IMR-90 (cell line): ENCODE measurements around the gene FAS. TPM values are rescaled to one million over a fixed set of nuclear protein-coding genes. Genes with fewer than 3 reads are reported as not detected.

Source experiments
- ATAC-seq: fragments of 200-7000 bp; cut with Tn5 transposase; 2 replicates; pipeline ENCODE4 v1.9.1; 2020; ENCODE audit warnings: low read depth, mild to moderate bottlenecking, moderate library complexity
- BruUV-seq: library from RNA; stranded (reverse); fragments of 400-500 nt; replicated peaks from 2 replicates; lab custom pipeline; 2021; lab: Mats Ljungman, UMichigan
- CTCF ChIA-PET: fragments of 300-600 bp; formaldehyde crosslinking; extraction: SDS; loops from one replicate; lab custom pipeline; 2021; ENCODE audit warnings: antibody characterized with exemption; lab: Yijun Ruan, JAX
- POLR2A ChIA-PET: fragments of 300-600 bp; sonication (Branson Sonifier 250); formaldehyde crosslinking; loops from one replicate; lab custom pipeline; 2022; ENCODE audit warnings: antibody characterized with exemption; ENCODE audit not compliant: unreplicated experiment; lab: Charles Lee
- DNase-seq: peaks from one replicate; pipeline ENCODE4 v3.0.0; 2013
- H2AFZ ChIP-seq: replicated peaks from 2 replicates; pipeline ENCODE3; 2013; ENCODE audit warnings: low read length, mild to moderate bottlenecking; ENCODE audit not compliant: poor library complexity
- H2AK5ac ChIP-seq: 2 replicates; pipeline ENCODE4 v1.6.1; 2013; ENCODE audit warnings: low read depth, low read length, inconsistent platforms
- H2AK9ac ChIP-seq: replicated peaks from 2 replicates; pipeline ENCODE3; 2013; ENCODE audit warnings: mild to moderate bottlenecking, low read depth, low read length, moderate library complexity; ENCODE audit not compliant: poor library complexity
- H2BK120ac ChIP-seq: 2 replicates; pipeline ENCODE4 v1.6.1; 2013; ENCODE audit warnings: low read depth, low read length, inconsistent platforms
- H2BK15ac ChIP-seq: 3 replicates; pipeline ENCODE4 v1.6.1; 2013; ENCODE audit warnings: low read depth, low read length, inconsistent platforms
- H2BK20ac ChIP-seq: 2 replicates; pipeline ENCODE4 v1.6.1; 2013; ENCODE audit warnings: low read depth, mild to moderate bottlenecking, inconsistent platforms, low read length, moderate library complexity
- H2BK5ac ChIP-seq: 2 replicates; pipeline ENCODE4 v1.6.1; 2013; ENCODE audit warnings: mild to moderate bottlenecking, low read depth, low read length, inconsistent platforms; ENCODE audit not compliant: poor library complexity, severe bottlenecking
- H3K14ac ChIP-seq: replicated peaks from 2 replicates; pipeline ENCODE4 v1.6.1; 2013; ENCODE audit warnings: low read depth, low read length, inconsistent platforms
- H3K18ac ChIP-seq: 2 replicates; pipeline ENCODE4 v1.6.1; 2013; ENCODE audit warnings: low read depth, low read length, control low read depth
- H3K23ac ChIP-seq: 2 replicates; pipeline ENCODE4 v1.6.1; 2013; ENCODE audit warnings: low read depth, low read length, inconsistent platforms
- H3K27ac ChIP-seq: 2 replicates; pipeline ENCODE4 v1.5.1; 2013; ENCODE audit warnings: mild to moderate bottlenecking, control low read depth, low read length; ENCODE audit not compliant: insufficient read depth
- H3K27me3 ChIP-seq: 2 replicates; pipeline ENCODE4 v1.6.1; 2013; ENCODE audit warnings: low read length; ENCODE audit not compliant: control insufficient read depth, insufficient read depth
- H3K36me3 ChIP-seq: 2 replicates; pipeline ENCODE4 v1.6.1; 2013; ENCODE audit warnings: low read length, mixed read lengths; ENCODE audit not compliant: control insufficient read depth, insufficient read depth
- H3K4ac ChIP-seq: 2 replicates; pipeline ENCODE4 v1.6.1; 2013; ENCODE audit warnings: low read depth, low read length, inconsistent platforms
- H3K4me1 ChIP-seq: 2 replicates; pipeline ENCODE4 v1.6.1; 2013; ENCODE audit warnings: low read length, mixed read lengths; ENCODE audit not compliant: control insufficient read depth, insufficient read depth
- H3K4me2 ChIP-seq: 2 replicates; pipeline ENCODE4 v1.6.1; 2013; ENCODE audit warnings: low read depth, mild to moderate bottlenecking, control low read depth, low read length, moderate library complexity
- H3K4me3 ChIP-seq: 2 replicates; pipeline ENCODE4 v1.5.1; 2013; ENCODE audit warnings: low read depth, mild to moderate bottlenecking, control low read depth, low read length, moderate library complexity; ENCODE audit not compliant: insufficient read depth
- H3K56ac ChIP-seq: 2 replicates; pipeline ENCODE4 v1.6.1; 2013; ENCODE audit warnings: low read length, inconsistent platforms; ENCODE audit not compliant: insufficient read depth; ENCODE audit errors: extremely low read depth
- H3K79me1 ChIP-seq, 2 experiments: 2 replicates each; pipeline ENCODE4 v1.6.1; 2013; ENCODE audit warnings: low read length in 2 of 2, inconsistent platforms in 1 of 2, low read depth in 1 of 2
- H3K9ac ChIP-seq: 2 replicates; pipeline ENCODE4 v1.6.1; 2013; ENCODE audit warnings: low read depth, low read length, control low read depth
- H3K9me1 ChIP-seq: 2 replicates; pipeline ENCODE4 v1.6.1; 2013; ENCODE audit warnings: low read length, inconsistent platforms; ENCODE audit not compliant: insufficient read depth
- H3K9me3 ChIP-seq: 2 replicates; pipeline ENCODE4 v1.6.1; 2013; ENCODE audit warnings: low read length; ENCODE audit not compliant: control insufficient read depth, insufficient read depth
- H4K20me1 ChIP-seq: 2 replicates; pipeline ENCODE4 v1.6.1; 2013; ENCODE audit warnings: low read length, inconsistent platforms; ENCODE audit not compliant: insufficient read depth
- H4K5ac ChIP-seq: 2 replicates; pipeline ENCODE4 v1.6.1; 2013; ENCODE audit warnings: mild to moderate bottlenecking, low read depth, low read length, control low read depth
- H4K8ac ChIP-seq, 2 experiments: 2 replicates each; pipeline ENCODE4 v1.6.1; 2013; ENCODE audit warnings: low read depth in 2 of 2, low read length in 2 of 2, control low read depth in 1 of 2, inconsistent platforms in 1 of 2
- H4K91ac ChIP-seq: 2 replicates; pipeline ENCODE4 v1.6.1; 2013; ENCODE audit warnings: low read depth, low read length, inconsistent platforms; ENCODE audit not compliant: insufficient read depth
- NFE2L2 ChIP-seq: fragments of 150-350 bp; IDR thresholded peaks from 2 replicates; pipeline ENCODE4 v1.6.1; 2016; ENCODE audit warnings: low read depth, mild to moderate bottlenecking, low read length
- whole genome bisulfite sequencing, 2 experiments: methylation state at CpG; one replicate each; pipeline versions ENCODE4 v1.1.5 to v1.1.7; 2013; ENCODE audit warnings: missing lambda C conversion rate in 2 of 2; ENCODE audit not compliant: insufficient read length in 1 of 2; ENCODE audit errors: extremely low coverage in 2 of 2; 5-methylcytosine and 5-hydroxymethylcytosine counted together
- dilution Hi-C: fragments of 300-500 bp; cut with HindIII; formaldehyde crosslinking; loops from one replicate; pipeline ENCODE4 v1.14.3; 2018; ENCODE audit warnings: low sequenced_read_pairs; ENCODE audit not compliant: unreplicated experiment
- in situ Hi-C: fragments of 300-500 bp; cut with MboI; formaldehyde crosslinking; loops from 3 replicates; pipeline ENCODE4 v1.14.3; 2019; ENCODE audit warnings: low sequenced_read_pairs, inconsistent platforms, mixed read lengths
- intact Hi-C: fragments of 100-400 bp; cut with micrococcal nuclease; formaldehyde crosslinking; loops from 2 replicates; pipeline ENCODE4 v1.10.0; 2022
- polyA plus RNA-seq, 3 experiments: library from polyadenylated mRNA; depleted of rRNA; stranded (reverse); fragments of >200 nt; gene quantifications; 2 replicates each; pipeline ENCODE4 v1.2.3, GENCODE V29; 2012; ENCODE audit warnings: low replicate concordance in 1 of 3
- total RNA-seq: library from RNA; depleted of rRNA; stranded (reverse); fragments of >200 nt; gene quantifications from 2 replicates; pipeline ENCODE4 v1.2.3, GENCODE V29; 2012

FAS gene
- total and polyA plus RNA-seq, 2 of the 4 experiments (the other 2 are of a cell fraction), result 34.3 to 53.8 TPM

GRCh38 chr10:88946200-88946599 lies 44.4 kb upstream of the FAS start:
- H3K9me3 ChIP-seq, result no peaks in the 10 kb centered on the region
- DNase-seq, result no peak
- H2AK9ac ChIP-seq, result no peak overlapping the region
- peaks cover 16 to 48% of the 10 kb centered on the region in 2 experiments; a peak in 3 of 4 replicates for H3K79me1 ChIP-seq
- no peak overlapping the region for H3K18ac ChIP-seq
- WGBS, 2 experiments, result no CpG with 5 or more reads among the region's 1 CpG
- H2AK5ac ChIP-seq, result no peak overlapping the region
- peaks cover 9% of the 10 kb centered on the region for H3K4me1 ChIP-seq
- dilution Hi-C loops (no loop called here), intact Hi-C loops (no loop called here), in situ Hi-C loops (no loop called here)
- H2BK15ac ChIP-seq, result no peak overlapping the region
- BruUV-seq, result no TSS peak
- no peak overlapping the region for H3K4me2 ChIP-seq
- H4K5ac ChIP-seq, result no peak overlapping the region
- peaks cover 39% of the 10 kb centered on the region for H3K36me3 ChIP-seq
- no peak overlapping the region for H3K23ac ChIP-seq
- no peak for TF ChIP-seq NFE2L2
- no peak overlapping the region for H4K91ac ChIP-seq
- no peak overlapping the region for H4K8ac ChIP-seq
- ChIA-PET CTCF (interaction anchor here (0.6 to 1.9 kb wide), 3 partner anchors 13 to 1634 kb away, joined by 4 to 7 read pairs (median 6); no protein-coding TSS in a partner anchor), POLR2A (interaction anchor here (0.7 kb wide), 1 partner anchor 81 kb away, joined by 3 read pairs; no protein-coding TSS in a partner anchor)
- no peak overlapping the region for H3K56ac ChIP-seq
- no peak overlapping the region for H2AFZ ChIP-seq
- H3K9ac ChIP-seq, result no peak overlapping the region
- H2BK20ac ChIP-seq, result no peak overlapping the region
- peaks cover 10% of the 10 kb centered on the region for H3K9me1 ChIP-seq
- H3K14ac ChIP-seq, result no peak overlapping the region
- ATAC-seq, result no peak
- no peak overlapping the region for H3K4me3 ChIP-seq
- H3K27me3 ChIP-seq, result no peaks in the 10 kb centered on the region
- no peak overlapping the region for H3K27ac ChIP-seq
- peaks cover 52% of the 10 kb centered on the region for H4K20me1 ChIP-seq
- H3K4ac ChIP-seq, result no peak overlapping the region
- no peak overlapping the region for H2BK120ac ChIP-seq
- H2BK5ac ChIP-seq, result no peak overlapping the region
